Epithelial cell of esophagus (primary cell): ENCODE results near the gene CRCP.
"Not testable (repeated sequence)": the region's sequence is repeated elsewhere in the genome, so short reads cannot be mapped to it uniquely, and the experiment has no call there.

Source experiments
- DNase-seq: peaks from one replicate; pipeline ENCODE4 v3.0.0; 2010; ENCODE audit warnings: low read depth
- H3K4me3 ChIP-seq: 2 replicates; pipeline ENCODE4 v1.5.1; 2011; ENCODE audit warnings: mild to moderate bottlenecking, low read length, control low read depth
- CTCF ChIP-seq: IDR thresholded peaks from 2 replicates; pipeline ENCODE4 v1.5.1; 2011; ENCODE audit warnings: low read depth, mild to moderate bottlenecking, low read length, control low read depth, inconsistent platforms; ENCODE audit not compliant: insufficient read depth; ENCODE audit errors: missing control alignments

The CRCP gene

GRCh38 chr7:66114743-66115649 lies at the start of gene CRCP:
Gene CRCP, plus strand, starts transcription at chr7:66114847. Its CDS starts 116 bp downstream, at chr7:66114963.
- DNase-seq: peak; percentile 71

GRCh38 chr7:66069732-66070131 lies 44.9 kb upstream of the CRCP start:
- no peak overlapping the region for H3K4me3 ChIP-seq
- no peak for DNase-seq
- no peak for TF ChIP-seq CTCF

More at GRCh38 chr7:66114743-66115649, at the start of gene CRCP:
- H3K4me3 ChIP-seq: peak within 1 kb of the TSS; percentile 89
- TF ChIP-seq CTCF: peak; percentile 52

- TF ChIP-seq CTCF: no peak
- DNase-seq: no peak
- no peak overlapping the region for H3K4me3 ChIP-seq
These were observed 44.4 kb upstream of the CRCP start for GRCh38 chr7:66070222-66070621.

GRCh38 chr7:66072208-66072607 lies 42.4 kb upstream of the CRCP start:
- H3K4me3 ChIP-seq, DNase-seq: not testable (repeated sequence)
- peak; percentile 35 for TF ChIP-seq CTCF

GRCh38 chr7:66075590-66076461 lies 38.8 kb upstream of the CRCP start, which contains the start of gene ASL:
Gene ASL, plus strand, starts transcription at chr7:66075819. Its CDS starts 263 bp downstream, at chr7:66076082.
- H3K4me3 ChIP-seq: peak within 1 kb of the TSS; percentile 79
- DNase-seq: peak; percentile 94
- TF ChIP-seq CTCF: no peak

- H3K4me3 ChIP-seq: peak overlapping the region; percentile 79
- no peak for TF ChIP-seq CTCF
- no peak for DNase-seq
These were observed 38.0 kb upstream of the CRCP start for GRCh38 chr7:66076462-66077329.
